Kidney glomerular epithelial cell (primary cell): ENCODE results near the gene NT5E.
"Not testable (repeated sequence)": the region's sequence is repeated elsewhere in the genome, so short reads cannot be mapped to it uniquely, and the experiment has no call there.

Experiments
- DNase-seq: peaks from one replicate; lab custom pipeline; 2025; lab: John Stamatoyannopoulos, UW

Gene NT5E

GRCh38 chr6:85493389-85493788 is 43.5 kb downstream of the NT5E start:
- no peak for DNase-seq

- peak; percentile 15 for DNase-seq
Observed at GRCh38 chr6:85494547-85495536, 45.0 kb downstream of the NT5E start.

- DNase-seq: no peak
Observed at GRCh38 chr6:85496009-85496579, 46.2 kb downstream of the NT5E start.

DNA sequence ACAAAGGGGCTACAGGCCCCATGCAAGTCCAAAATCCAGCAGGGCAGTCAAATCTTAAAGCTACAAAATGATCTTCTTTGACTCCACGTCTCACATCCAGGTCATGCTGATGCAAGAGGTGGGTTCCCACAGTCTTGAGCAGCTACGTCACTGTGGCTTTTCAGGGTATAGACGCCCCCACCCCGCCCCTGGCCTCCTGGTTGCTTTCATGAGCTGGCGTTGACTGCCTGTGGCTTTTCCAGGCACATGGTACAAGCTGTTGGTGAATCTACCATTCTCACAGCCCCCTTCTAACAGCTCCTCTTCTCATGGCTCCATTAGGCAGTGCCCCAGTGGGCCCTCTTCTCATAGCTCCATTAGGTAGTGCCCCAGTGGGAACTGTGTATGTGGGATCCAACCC is 47.0 kb downstream of the NT5E start:
- no peak for DNase-seq

- DNase-seq: no peak
Observed at GRCh38 chr6:85498596-85499258, 48.8 kb downstream of the NT5E start.

GRCh38 chr6:85506441-85507093 is 56.7 kb downstream of the NT5E start:
- DNase-seq: no peak

- peak; percentile 35 for DNase-seq
Observed at GRCh38 chr6:85516168-85516567, 66.3 kb downstream of the NT5E start.

- not testable (repeated sequence) for DNase-seq
Observed at GRCh38 chr6:85524281-85524680, 74.4 kb downstream of the NT5E start.

DNA sequence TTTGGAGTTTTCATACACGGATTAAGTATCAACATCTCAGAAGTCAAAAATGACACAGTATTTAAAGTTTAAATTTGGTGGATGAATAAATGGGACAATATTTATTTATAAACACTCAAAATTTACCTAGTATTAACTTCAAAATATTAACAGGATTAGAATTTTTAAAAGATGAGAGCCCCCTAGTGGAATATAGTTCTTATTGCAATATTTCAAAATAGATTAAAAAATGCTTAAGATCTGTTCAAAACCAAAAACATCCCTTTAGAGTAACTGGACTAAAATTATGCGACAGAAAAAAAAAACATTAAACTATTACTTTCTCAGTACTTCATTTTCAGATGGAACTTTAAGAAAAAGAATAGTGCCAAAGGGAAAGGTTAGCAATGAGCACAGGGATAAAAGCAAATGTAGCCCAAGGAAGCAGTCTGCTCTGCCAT is 87.2 kb downstream of the NT5E start:
- peak; percentile 11 for DNase-seq

DNA sequence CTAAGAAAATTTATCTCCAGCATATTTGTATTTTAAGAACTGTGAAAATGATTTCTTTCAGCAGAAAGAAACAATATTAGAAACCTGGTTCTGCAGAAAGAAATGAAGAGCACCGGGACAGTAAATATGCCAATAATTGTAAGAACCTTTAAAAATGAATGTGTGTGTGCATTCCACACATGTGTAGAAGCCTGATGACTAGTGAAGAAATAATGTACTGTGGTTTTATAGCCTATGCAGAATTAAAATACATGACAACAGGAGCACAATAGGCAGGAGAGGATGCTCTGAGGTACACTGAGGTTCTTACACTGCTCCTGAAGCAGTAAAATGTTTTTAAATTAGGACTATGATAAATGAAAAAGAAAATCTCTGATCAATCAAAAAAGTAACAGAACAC is 94.9 kb downstream of the NT5E start:
- DNase-seq: no peak
